Panc1 (cell line): Measurements from ENCODE around the gene FGA. TPM values are rescaled to one million over a fixed set of nuclear protein-coding genes. Genes with fewer than 3 reads are reported as not detected.

Source experiments
- ATAC-seq: fragments of 200-7000 bp; cut with Tn5 transposase; 2 replicates; pipeline ENCODE4 v1.9.1; 2020; ENCODE audit warnings: mild to moderate bottlenecking, moderate library complexity
- BruUV-seq: library from RNA; stranded (reverse); fragments of 400-500 nt; replicated peaks from 2 replicates; lab custom pipeline; 2021; lab: Mats Ljungman, UMichigan
- CTCF ChIA-PET: fragments of 300-600 bp; sonication (Branson Sonifier 250); formaldehyde crosslinking; loops from one replicate; lab custom pipeline; 2022; ENCODE audit warnings: antibody characterized with exemption; lab: Charles Lee
- POLR2A ChIA-PET: fragments of 300-600 bp; sonication (Branson Sonifier 250); formaldehyde crosslinking; loops from one replicate; lab custom pipeline; 2022; ENCODE audit warnings: antibody characterized with exemption; lab: Charles Lee
- DNase-seq: peaks from one replicate; pipeline ENCODE4 v3.0.0-alpha.2; 2010; ENCODE audit warnings: low read depth, low spot score
- H3K27ac ChIP-seq: 2 replicates; pipeline ENCODE4 v1.5.1; 2011; ENCODE audit warnings: mild to moderate bottlenecking, low read length, inconsistent platforms
- H3K27me3 ChIP-seq: fragments of 200-500 bp; sonication (Bioruptor generic); 2 replicates; pipeline ENCODE4 v1.6.0; 2014; ENCODE audit warnings: low read length, inconsistent platforms; ENCODE audit not compliant: control insufficient read depth, insufficient read depth
- H3K36me3 ChIP-seq: fragments of 200-500 bp; sonication (Bioruptor generic); 2 replicates; pipeline ENCODE4 v1.5.1; 2014; ENCODE audit warnings: inconsistent platforms, mild to moderate bottlenecking, low read length, moderate library complexity; ENCODE audit not compliant: control insufficient read depth, insufficient read depth
- H3K4me1 ChIP-seq: 2 replicates; pipeline ENCODE4 v1.5.1; 2011; ENCODE audit warnings: inconsistent platforms, mild to moderate bottlenecking, low read length, moderate library complexity; ENCODE audit not compliant: control insufficient read depth, insufficient read depth
- H3K4me3 ChIP-seq, 2 experiments: 2 replicates each; pipeline ENCODE4 v1.5.1; 2011 to 2012; ENCODE audit warnings: low read depth in 2 of 2, low read length in 2 of 2, mild to moderate bottlenecking in 2 of 2, inconsistent platforms in 1 of 2, moderate library complexity in 1 of 2
- H3K9me3 ChIP-seq: fragments of 200-500 bp; sonication (Bioruptor generic); 2 replicates; pipeline ENCODE4 v1.5.1; 2014; ENCODE audit warnings: low read depth, mild to moderate bottlenecking, inconsistent platforms, low read length, moderate library complexity; ENCODE audit not compliant: control insufficient read depth, insufficient read depth
- CTCF ChIP-seq: fragments of 450-650 bp; IDR thresholded peaks from 2 replicates; pipeline ENCODE4 v1.5.1; 2017; ENCODE audit warnings: mild to moderate bottlenecking
- POLR2AphosphoS5 ChIP-seq: IDR thresholded peaks from 2 replicates; pipeline ENCODE4 v1.6.1; 2012; ENCODE audit warnings: mild to moderate bottlenecking, low read depth, low read length, moderate library complexity
- SIN3A ChIP-seq: IDR thresholded peaks from 2 replicates; pipeline ENCODE4 v1.6.1; 2012; ENCODE audit warnings: low read depth, mild to moderate bottlenecking, low read length, moderate library complexity, borderline replicate concordance; ENCODE audit not compliant: insufficient read depth
- TCF7L2 ChIP-seq: IDR thresholded peaks from 2 replicates; pipeline ENCODE4 v1.6.1; 2011; ENCODE audit warnings: mild to moderate bottlenecking, low read depth, low read length, inconsistent platforms
- in situ Hi-C: cut with HindIII; loops from 2 replicates; pipeline ENCODE4 v1.10.0; 2016; ENCODE audit warnings: low sequenced_read_pairs, low pct_unique_long_range_greater_than_20kb
- intact Hi-C: fragments of 100-400 bp; cut with micrococcal nuclease; formaldehyde crosslinking; loops from one replicate; pipeline ENCODE4 v1.10.0; 2022; ENCODE audit not compliant: unreplicated experiment
- total RNA-seq: library from RNA; stranded (reverse); gene quantifications from one replicate; pipeline ENCODE4 v1.2.1, GENCODE V29; 2021; ENCODE audit not compliant: unreplicated experiment

FGA gene
- total RNA-seq, 1 experiment from 2014 or later: 2.7 TPM

GRCh38 chr4:154560419-154560801, 30.1 kb downstream of the FGA start:
- Histone ChIP-seq H3K9me3 (no peaks in the 10 kb centered on the region), H3K27me3 (no peaks in the 10 kb centered on the region), H3K36me3 (no peaks in the 10 kb centered on the region), H3K4me3 (no peak overlapping the region), H3K4me1 (no peaks in the 10 kb centered on the region), H3K27ac (no peak overlapping the region)
- DNase-seq (no peak), ATAC-seq (no peak)
- in situ Hi-C loops: no loop called here
- no TSS peak for BruUV-seq
- ChIA-PET CTCF (no interaction called here), POLR2A (no interaction called here)
- TF ChIP-seq SIN3A (no peak), POLR2AphosphoS5 (no peak), TCF7L2 (no peak), CTCF (no peak)
- intact Hi-C loops: no loop called here

GRCh38 chr4:154559494-154560418, 30.8 kb downstream of the FGA start:
- peak; percentile 24 for DNase-seq

More at GRCh38 chr4:154559494-154560418, 30.8 kb downstream of the FGA start:
- Histone ChIP-seq H3K4me3 (no peak overlapping the region), H3K9me3 (no peaks in the 10 kb centered on the region), H3K27ac (no peak overlapping the region), H3K27me3 (no peaks in the 10 kb centered on the region), H3K36me3 (no peaks in the 10 kb centered on the region), H3K4me1 (no peaks in the 10 kb centered on the region)
- ChIA-PET POLR2A (no interaction called here), CTCF (interaction anchor here (0.8 to 1.6 kb wide), 2 partner anchors 9 to 59 kb away, joined by 3 to 10 read pairs; no protein-coding TSS in a partner anchor)
- in situ Hi-C loops (no loop called here), intact Hi-C loops (loop anchor here (2.0 to 10.0 kb wide), 2 partner anchors 59 to 795 kb away; no protein-coding TSS in a partner anchor)
- peak; percentile 80 for ATAC-seq
- no TSS peak for BruUV-seq
- TF ChIP-seq CTCF (peak; percentile 65), TCF7L2 (no peak)
